A549 (cell line): ENCODE results near the gene EED. TPM values are rescaled to one million over a fixed set of nuclear protein-coding genes. Genes with fewer than 3 reads are reported as not detected.

Experiments
- ATAC-seq, 2 experiments: fragments of 200-7000 bp in 1 of 2; fragments of >200 bp in 1 of 2; cut with Nextera tagmentation in 1 of 2; cut with Tn5 transposase in 1 of 2; 3 replicates each; pipeline versions ENCODE4 v1.8.0 to v1.9.1; 2018 to 2020; ENCODE audit warnings: mild to moderate bottlenecking in 1 of 2, moderate library complexity in 1 of 2
- CTCF ChIA-PET: fragments of 300-600 bp; sonication (Branson Sonifier 250); formaldehyde crosslinking; extraction: SDS; loops from one replicate; lab custom pipeline; 2021; ENCODE audit warnings: antibody characterized with exemption, inconsistent platforms; lab: Yijun Ruan, JAX
- POLR2A ChIA-PET: fragments of 350-600 bp; formaldehyde crosslinking; extraction: SDS; loops from one replicate; lab custom pipeline; 2021; ENCODE audit warnings: antibody characterized with exemption, inconsistent platforms; lab: Yijun Ruan, JAX
- DNase-seq, 2 experiments: peaks; one replicate each; pipeline versions ENCODE4 v3.0.0 to v3.0.0-alpha.2; 2011 to 2016; ENCODE audit warnings: low read depth in 1 of 2, low spot score in 1 of 2
- FAIRE-seq: peaks from 2 replicates; lab custom pipeline; 2011; peaks lifted over from hg19 to GRCh38; lab: Jason Lieb, UNC
- H3K27ac ChIP-seq, 2 experiments: fragments of >200 bp; sonication (Bioruptor Twin); formaldehyde crosslinking; 3 replicates each; pipeline ENCODE4 v1.5.1; 2016 to 2017
- H3K4me1 ChIP-seq: fragments of >200 bp; sonication (Bioruptor Twin); formaldehyde crosslinking; 3 replicates; pipeline ENCODE4 v1.6.1; 2016
- H3K4me2 ChIP-seq: fragments of >200 bp; sonication (Bioruptor Twin); formaldehyde crosslinking; 3 replicates; pipeline ENCODE4 v1.6.1; 2016
- H3K4me3 ChIP-seq: fragments of >200 bp; sonication (Bioruptor Twin); formaldehyde crosslinking; 3 replicates; pipeline ENCODE4 v1.5.1; 2016
- H3K9me3 ChIP-seq: fragments of >200 bp; sonication (Bioruptor Twin); formaldehyde crosslinking; 3 replicates; pipeline ENCODE4 v1.6.1; 2016
- BCL3 ChIP-seq: fragments of >200 bp; sonication (Bioruptor Twin); formaldehyde crosslinking; IDR thresholded peaks from 3 replicates; pipeline ENCODE4 v1.6.1; 2016
- BHLHE40 ChIP-seq: IDR thresholded peaks from 2 replicates; pipeline ENCODE4 v1.6.1; 2012; ENCODE audit warnings: low read depth, low read length, inconsistent platforms
- CHD4 ChIP-seq: fragments of 200-600 bp; sonication (generic); IDR thresholded peaks from 2 replicates; pipeline ENCODE4 v1.6.1; 2016; ENCODE audit warnings: antibody characterized with exemption, mild to moderate bottlenecking, borderline replicate concordance
- ESRRA ChIP-seq: fragments of 150-350 bp; IDR thresholded peaks from 2 replicates; pipeline ENCODE4 v1.6.1; 2014; ENCODE audit warnings: mild to moderate bottlenecking, low read length, borderline replicate concordance
- FOSL2 ChIP-seq, 2 experiments: fragments of 450-650 bp in 1 of 2; fragments of >200 bp in 1 of 2; sonication (Bioruptor Twin) in 1 of 2; formaldehyde crosslinking; IDR thresholded peaks; 2 replicates each; pipeline versions ENCODE4 v1.5.0 to v1.6.1; 2016 to 2020; ENCODE audit warnings: mild to moderate bottlenecking in 1 of 2, moderate library complexity in 1 of 2
- GATA3 ChIP-seq: IDR thresholded peaks from 2 replicates; pipeline ENCODE4 v1.6.1; 2012; ENCODE audit warnings: borderline replicate concordance
- HDAC2 ChIP-seq: fragments of 200-600 bp; sonication (generic); IDR thresholded peaks from 2 replicates; pipeline ENCODE4 v1.6.1; 2016
- HMGXB4 ChIP-seq: fragments of 250-450 bp; sonication (Bioruptor Pico); IDR thresholded peaks from 2 replicates; pipeline ENCODE4 v1.5.0; 2021; ENCODE audit warnings: mild to moderate bottlenecking, moderate library complexity, borderline replicate concordance
- JUN ChIP-seq, 2 experiments: fragments of >200 bp; sonication (Bioruptor Twin); formaldehyde crosslinking; IDR thresholded peaks; 2 replicates in 1 of 2; 3 replicates in 1 of 2; pipeline ENCODE4 v1.6.1; 2016 to 2017
- JUNB ChIP-seq: fragments of >200 bp; sonication (Bioruptor Twin); formaldehyde crosslinking; IDR thresholded peaks from 2 replicates; pipeline ENCODE4 v1.6.1; 2016
- KDM5A ChIP-seq: fragments of 200-600 bp; sonication (generic); IDR thresholded peaks from 2 replicates; pipeline ENCODE4 v1.6.1; 2016; ENCODE audit warnings: antibody characterized with exemption, mild to moderate bottlenecking
- NFE2L2 ChIP-seq: fragments of 150-350 bp; conservative IDR thresholded peaks from 2 replicates; pipeline ENCODE4 v1.6.1; 2014; ENCODE audit warnings: low read length
- NPAS2 ChIP-seq: fragments of 250-450 bp; sonication (Bioruptor Pico); IDR thresholded peaks from 2 replicates; pipeline ENCODE4 v1.8.0; 2022; ENCODE audit warnings: mild to moderate bottlenecking, moderate library complexity, borderline replicate concordance
- NR3C1 ChIP-seq: fragments of >200 bp; sonication (Bioruptor Twin); formaldehyde crosslinking; IDR thresholded peaks from 3 replicates; pipeline ENCODE4 v1.6.1; 2017
- PBX3 ChIP-seq: IDR thresholded peaks from 2 replicates; pipeline ENCODE4 v1.6.1; 2012
- RARB ChIP-seq: fragments of 250-450 bp; sonication (Bioruptor Pico); IDR thresholded peaks from 2 replicates; pipeline ENCODE4 v1.8.0; 2021; ENCODE audit warnings: mild to moderate bottlenecking, moderate library complexity
- RCOR1 ChIP-seq: fragments of 150-350 bp; IDR thresholded peaks from 2 replicates; pipeline ENCODE4 v1.6.1; 2014; ENCODE audit warnings: antibody characterized with exemption, low read length, low read depth
- REST ChIP-seq: fragments of 200-600 bp; sonication (generic); IDR thresholded peaks from 2 replicates; pipeline ENCODE4 v1.6.1; 2016; ENCODE audit warnings: antibody characterized with exemption, mild to moderate bottlenecking, moderate library complexity
- RFX5 ChIP-seq: fragments of 450-650 bp; IDR thresholded peaks from 2 replicates; pipeline ENCODE4 v1.7.1; 2014; ENCODE audit warnings: antibody characterized with exemption, mild to moderate bottlenecking, moderate library complexity
- ZC3H11A ChIP-seq: fragments of 450-650 bp; IDR thresholded peaks from 2 replicates; pipeline ENCODE4 v1.6.1; 2014; ENCODE audit warnings: antibody characterized with exemption, mild to moderate bottlenecking
- ZNF302 ChIP-seq: fragments of 250-450 bp; sonication (Bioruptor Pico); IDR thresholded peaks from 2 replicates; pipeline ENCODE4 v1.9.0; 2021; ENCODE audit warnings: inconsistent platforms, mild to moderate bottlenecking, moderate library complexity
- polyA plus RNA-seq, 4 experiments: library from polyadenylated mRNA; depleted of rRNA in 3 of 4; stranded (reverse); fragments of >200 nt; fragmentation: RNase III in 1 of 4; extraction: RNeasy Plus Mini Kit Qiagen cat#74134 plus additional on column Dnase treatment in 1 of 4; gene quantifications; 2 replicates in 3 of 4; 3 replicates in 1 of 4; pipeline ENCODE4 v1.2.3, GENCODE V29; 2011 to 2017

EED gene
- polyA plus RNA-seq, 2 of the 4 experiments (the other 2 are of a cell fraction), result 33.0 to 43.6 TPM

- Histone ChIP-seq H3K4me2 (no peak overlapping the region), H3K4me1 (0 out of 3 replicates have a peak, but pooled peaks cover under 1% of the 10 kb centered on the region), H3K27ac (no peak overlapping the region), H3K9me3 (no peaks in the 10 kb centered on the region), H3K4me3 (no peak overlapping the region)
- FAIRE-seq, result no peak
- ChIA-PET POLR2A (no interaction called here), CTCF (interaction anchor here (0.6 to 2.6 kb wide), 8 partner anchors 8 to 346 kb away, joined by 3 to 13 read pairs (median 4); partner anchors contain the start of genes CCDC83 and PICALM)
- DNase-seq, result no peak
- no peak for ATAC-seq
- TF ChIP-seq BCL3, result no peak
- no peak for TF ChIP-seq REST
- TF ChIP-seq HDAC2, result no peak
- no peak for TF ChIP-seq KDM5A
- no peak for TF ChIP-seq BHLHE40
- no peak for TF ChIP-seq NPAS2 (CRISPR knock-in tag)
- TF ChIP-seq NFE2L2, result no peak
- no peak for TF ChIP-seq CHD4
- no peak for TF ChIP-seq RCOR1
- TF ChIP-seq ESRRA, result no peak
- TF ChIP-seq RFX5, result no peak
- no peak for TF ChIP-seq PBX3
- no peak for TF ChIP-seq JUN (IDR thresholded peaks at IDR 0.05)
- no peak for TF ChIP-seq JUNB
- no peak for TF ChIP-seq RARB (CRISPR knock-in tag)
Observed at GRCh38 chr11:86201371-86201884, 43.1 kb upstream of the EED start.

GRCh38 chr11:86202013-86202336 lies 42.6 kb upstream of the EED start:
- ATAC-seq (no peak), DNase-seq (no peak), FAIRE-seq (no peak)
- no peaks in the 10 kb centered on the region for H3K9me3 ChIP-seq
- H3K4me1 ChIP-seq, result no peaks in the 10 kb centered on the region
- no peak overlapping the region for H3K27ac ChIP-seq
- ChIA-PET CTCF (interaction anchor here (0.6 to 2.6 kb wide), 7 partner anchors 8 to 347 kb away, joined by 3 to 13 read pairs (median 4); partner anchors contain the start of genes CCDC83 and PICALM), POLR2A (no interaction called here)
- H3K4me2 ChIP-seq, result no peak overlapping the region
- TF ChIP-seq RARB (CRISPR knock-in tag) (no peak), REST (no peak), ZC3H11A (no peak), NR3C1 (no peak), FOSL2 (IDR thresholded peaks at IDR 0.05) (no peak), FOSL2 (CRISPR knock-in tag; IDR thresholded peaks at IDR 0.05) (no peak), HDAC2 (no peak), HMGXB4 (CRISPR knock-in tag) (no peak), GATA3 (no peak), ZNF302 (CRISPR knock-in tag) (no peak)
- TF ChIP-seq, all 56 proteins: peak for 0
- H3K4me3 ChIP-seq, result no peak overlapping the region
